Psoas muscle (tissue), 8 donors: ENCODE measurements around the gene DIP2C. TPM values are rescaled to one million over a fixed set of nuclear protein-coding genes. Genes with fewer than 3 reads are reported as not detected.
A peak's percentile ranks its signal among the peaks of the same experiment; 100 is the strongest.
"Not testable (repeated sequence)": the region's sequence is repeated elsewhere in the genome, so short reads cannot be mapped to it uniquely, and the experiment has no call there.

Experiments
- ATAC-seq, 4 donors: fragments of 200-7000 bp; cut with Tn5 transposase; one replicate each; pipeline ENCODE4 v1.9.1; 2020; ENCODE audit warnings: moderate library complexity in 3 of 4, mild to moderate bottlenecking in 2 of 4
- DNase-seq, 2 donors: peaks; one replicate each; pipeline ENCODE4 v3.0.0-alpha.2; 2020
- H3K27ac ChIP-seq: fragments of 200-600 bp; one replicate; pipeline ENCODE4 v1.8.0; 2022
- H3K27me3 ChIP-seq, 3 donors: fragments of 200-600 bp in 1 of 3; one replicate each; pipeline versions ENCODE4 v1.6.1 to v1.8.0; 2013 to 2022; ENCODE audit warnings: low read length in 2 of 3, mild to moderate bottlenecking in 2 of 3, moderate library complexity in 1 of 3; ENCODE audit not compliant: insufficient read depth in 3 of 3
- H3K36me3 ChIP-seq, 2 donors: fragments of 200-600 bp in 1 of 2; one replicate each; pipeline versions ENCODE4 v1.6.1 to v1.8.0; 2013 to 2022; ENCODE audit warnings: low read depth in 1 of 2, mild to moderate bottlenecking in 1 of 2, moderate library complexity in 1 of 2; ENCODE audit not compliant: insufficient read depth in 1 of 2
- H3K4me1 ChIP-seq: fragments of 200-600 bp; one replicate; pipeline ENCODE4 v1.8.0; 2022
- H3K4me3 ChIP-seq: fragments of 200-600 bp; one replicate; pipeline ENCODE4 v1.8.0; 2022; ENCODE audit warnings: mild to moderate bottlenecking
- H3K9me3 ChIP-seq: fragments of 200-600 bp; one replicate; pipeline ENCODE4 v1.8.0; 2022
- CTCF ChIP-seq: fragments of 200-600 bp; IDR thresholded peaks from one replicate; pipeline ENCODE4 v1.8.0; 2022; ENCODE audit warnings: antibody characterized with exemption
- WGBS, 3 donors: extraction: QIAGEN DNeasy Blood & Tissue Kit; methylation state at CpG; one replicate each; pipeline versions ENCODE4 v1.1.6 to v1.1.7; 2013; 5-methylcytosine and 5-hydroxymethylcytosine counted together
- intact Hi-C, 2 donors: fragments of 100-400 bp; cut with DNase I; formaldehyde crosslinking; loops; one replicate each; pipeline versions ENCODE4 v1.11.0 to v1.14.2; 2022
- polyA plus RNA-seq, 3 donors: library from polyadenylated mRNA; stranded (reverse); fragments of 200-250 nt; gene quantifications; one replicate each; pipeline ENCODE4 v1.2.3, GENCODE V29; 2013
- total RNA-seq, 4 donors: library from RNA; stranded (reverse); fragmentation: NEBNext Ultra II Directional in 2 of 4; extraction: Animal tissue kit (Norgen Biotek cat#: 25700) in 2 of 4; gene quantifications; one replicate each; pipeline versions ENCODE4 v1.2.1 to v1.2.4, GENCODE V29; 2021 to 2023
- donor health status: healthy with polysubstance abuse.
- donor health status: DM: no; HTN: no; CAD: no; lungs with moderate emphysema.
- donor health status: Bipolar disorder and iron deficiency.
- donor health status: healthy.
- donor health status: DM: yes; HTN: yes; CAD: no.
- donor health status: DM: no; HTN: no; CAD: no.
- donor health status: DM: no; HTN: no; CAD: no.
- donor health status: DM: yes; HTN: yes; CAD: no.

Gene DIP2C
- total and polyA plus RNA-seq, 7 donors: 7.7 to 32.0 (median 25.0) TPM

GRCh38 chr10:653991-654646 lies 35.3 kb downstream of the DIP2C start:
- no peak for TF ChIP-seq CTCF
- no peaks in the 10 kb centered on the region for H3K27me3 ChIP-seq
- WGBS, 3 donors: 40 to 51% (median 50%) methylated on average over 13 of the region's 13 CpGs
- no peak overlapping the region for H3K4me3 ChIP-seq
- no peaks in the 10 kb centered on the region for H3K36me3 ChIP-seq
- peaks cover 49% of the 10 kb centered on the region for H3K4me1 ChIP-seq
- ATAC-seq (no peak), DNase-seq (no peak)
- no peaks in the 10 kb centered on the region for H3K9me3 ChIP-seq
- intact Hi-C loops: no loop called here
- no peak overlapping the region for H3K27ac ChIP-seq

- WGBS, 3 donors: 84 to 93% (median 85%) methylated on average over 13 of the region's 13 CpGs
- H3K27ac ChIP-seq, intact Hi-C loops, H3K36me3 ChIP-seq, H3K27me3 ChIP-seq, ATAC-seq, H3K9me3 ChIP-seq, DNase-seq, H3K4me3 ChIP-seq: not testable (repeated sequence)
- H3K4me1 ChIP-seq: peaks cover 40% of the 10 kb centered on the region
Measured at GRCh38 chr10:652832-653459, 36.5 kb downstream of the DIP2C start.

- Histone ChIP-seq H3K4me1 (peaks cover 40% of the 10 kb centered on the region), H3K27ac (no peak overlapping the region), H3K36me3 (no peaks in the 10 kb centered on the region), H3K4me3 (no peak overlapping the region), H3K9me3 (no peaks in the 10 kb centered on the region), H3K27me3 (no peaks in the 10 kb centered on the region)
- ATAC-seq: peak; percentile 67 to 93 (median 78)
- WGBS, 3 donors: 64 to 74% (median 73%) methylated on average over 15 of the region's 15 CpGs
- intact Hi-C loops: no loop called here
- DNase-seq: no peak
- TF ChIP-seq CTCF: no peak
Measured at GRCh38 chr10:652233-652632, 37.2 kb downstream of the DIP2C start.

- Histone ChIP-seq H3K4me1 (peaks cover 38% of the 10 kb centered on the region), H3K4me3 (no peak overlapping the region), H3K27ac (no peak overlapping the region), H3K27me3 (no peaks in the 10 kb centered on the region), H3K9me3 (no peaks in the 10 kb centered on the region), H3K36me3 (no peaks in the 10 kb centered on the region)
- WGBS, 3 donors: 79 to 87% (median 79%) methylated on average over 12 of the region's 12 CpGs
- intact Hi-C loops: no loop called here
- no peak for TF ChIP-seq CTCF
- no peak for ATAC-seq
- DNase-seq: no peak
Measured at GRCh38 chr10:651692-652091, 37.8 kb downstream of the DIP2C start.

- Histone ChIP-seq H3K4me1 (peaks cover 37% of the 10 kb centered on the region), H3K27me3 (no peaks in the 10 kb centered on the region), H3K36me3 (no peaks in the 10 kb centered on the region), H3K9me3 (no peaks in the 10 kb centered on the region), H3K27ac (no peak overlapping the region), H3K4me3 (peak overlapping the region; percentile 46)
- WGBS, 3 donors: 73 to 82% (median 75%) methylated on average over 20 of the region's 20 CpGs
- no peak for TF ChIP-seq CTCF
- DNase-seq: no peak
- intact Hi-C loops: no loop called here
- ATAC-seq: peak in 2 of 4 donors; percentile 18 to 34
Measured at GRCh38 chr10:650886-651615, 38.4 kb downstream of the DIP2C start.
